HL-60 (cell line): ENCODE measurements around the gene CDC42BPA.

ENCODE experiments used
- POLR2AphosphoS5 ChIP-seq: IDR thresholded peaks from 2 replicates; pipeline ENCODE4 v1.6.1; 2012; ENCODE audit warnings: low read depth
- SPI1 ChIP-seq: IDR thresholded peaks from 2 replicates; pipeline ENCODE4 v1.6.1; 2012; ENCODE audit warnings: low read depth, mild to moderate bottlenecking, borderline replicate concordance
- TF ChIP-seq, protein P1 (sequence below): IDR thresholded peaks from one replicate; pipeline ENCODE4 v1.5.1; 2011; ENCODE audit warnings: low read length, control low read depth, inconsistent platforms; ENCODE audit not compliant: insufficient read depth
- TF ChIP-seq, protein P2 (sequence below): IDR thresholded peaks from 2 replicates; pipeline ENCODE4 v1.6.1; 2012; ENCODE audit warnings: low read depth; ENCODE audit not compliant: insufficient replicate concordance

GRCh38 chr1:227094249-227094966, 223.9 kb downstream of the CDC42BPA start:
- TF ChIP-seq, protein P1, sequence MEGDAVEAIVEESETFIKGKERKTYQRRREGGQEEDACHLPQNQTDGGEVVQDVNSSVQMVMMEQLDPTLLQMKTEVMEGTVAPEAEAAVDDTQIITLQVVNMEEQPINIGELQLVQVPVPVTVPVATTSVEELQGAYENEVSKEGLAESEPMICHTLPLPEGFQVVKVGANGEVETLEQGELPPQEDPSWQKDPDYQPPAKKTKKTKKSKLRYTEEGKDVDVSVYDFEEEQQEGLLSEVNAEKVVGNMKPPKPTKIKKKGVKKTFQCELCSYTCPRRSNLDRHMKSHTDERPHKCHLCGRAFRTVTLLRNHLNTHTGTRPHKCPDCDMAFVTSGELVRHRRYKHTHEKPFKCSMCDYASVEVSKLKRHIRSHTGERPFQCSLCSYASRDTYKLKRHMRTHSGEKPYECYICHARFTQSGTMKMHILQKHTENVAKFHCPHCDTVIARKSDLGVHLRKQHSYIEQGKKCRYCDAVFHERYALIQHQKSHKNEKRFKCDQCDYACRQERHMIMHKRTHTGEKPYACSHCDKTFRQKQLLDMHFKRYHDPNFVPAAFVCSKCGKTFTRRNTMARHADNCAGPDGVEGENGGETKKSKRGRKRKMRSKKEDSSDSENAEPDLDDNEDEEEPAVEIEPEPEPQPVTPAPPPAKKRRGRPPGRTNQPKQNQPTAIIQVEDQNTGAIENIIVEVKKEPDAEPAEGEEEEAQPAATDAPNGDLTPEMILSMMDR = no peak
- TF ChIP-seq POLR2AphosphoS5 (no peak), SPI1 (no peak)
- TF ChIP-seq, protein P2, sequence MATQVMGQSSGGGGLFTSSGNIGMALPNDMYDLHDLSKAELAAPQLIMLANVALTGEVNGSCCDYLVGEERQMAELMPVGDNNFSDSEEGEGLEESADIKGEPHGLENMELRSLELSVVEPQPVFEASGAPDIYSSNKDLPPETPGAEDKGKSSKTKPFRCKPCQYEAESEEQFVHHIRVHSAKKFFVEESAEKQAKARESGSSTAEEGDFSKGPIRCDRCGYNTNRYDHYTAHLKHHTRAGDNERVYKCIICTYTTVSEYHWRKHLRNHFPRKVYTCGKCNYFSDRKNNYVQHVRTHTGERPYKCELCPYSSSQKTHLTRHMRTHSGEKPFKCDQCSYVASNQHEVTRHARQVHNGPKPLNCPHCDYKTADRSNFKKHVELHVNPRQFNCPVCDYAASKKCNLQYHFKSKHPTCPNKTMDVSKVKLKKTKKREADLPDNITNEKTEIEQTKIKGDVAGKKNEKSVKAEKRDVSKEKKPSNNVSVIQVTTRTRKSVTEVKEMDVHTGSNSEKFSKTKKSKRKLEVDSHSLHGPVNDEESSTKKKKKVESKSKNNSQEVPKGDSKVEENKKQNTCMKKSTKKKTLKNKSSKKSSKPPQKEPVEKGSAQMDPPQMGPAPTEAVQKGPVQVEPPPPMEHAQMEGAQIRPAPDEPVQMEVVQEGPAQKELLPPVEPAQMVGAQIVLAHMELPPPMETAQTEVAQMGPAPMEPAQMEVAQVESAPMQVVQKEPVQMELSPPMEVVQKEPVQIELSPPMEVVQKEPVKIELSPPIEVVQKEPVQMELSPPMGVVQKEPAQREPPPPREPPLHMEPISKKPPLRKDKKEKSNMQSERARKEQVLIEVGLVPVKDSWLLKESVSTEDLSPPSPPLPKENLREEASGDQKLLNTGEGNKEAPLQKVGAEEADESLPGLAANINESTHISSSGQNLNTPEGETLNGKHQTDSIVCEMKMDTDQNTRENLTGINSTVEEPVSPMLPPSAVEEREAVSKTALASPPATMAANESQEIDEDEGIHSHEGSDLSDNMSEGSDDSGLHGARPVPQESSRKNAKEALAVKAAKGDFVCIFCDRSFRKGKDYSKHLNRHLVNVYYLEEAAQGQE = no peak
